GM21423 (cell line): Measurements from ENCODE around the gene EGLN1.

Experiments
- ATAC-seq: cut with Tn5 transposase; IDR thresholded peaks from one replicate; pipeline ENCODE4 v1.9.1; 2021; ENCODE audit warnings: mild to moderate bottlenecking, moderate library complexity; ENCODE audit not compliant: unreplicated experiment

The EGLN1 gene

GRCh38 chr1:231421546-231421970, 529 bp downstream of the EGLN1 start:
- peak; percentile 34 for ATAC-seq

GRCh38 chr1:231420959-231421545, 1.0 kb downstream of the EGLN1 start:
- ATAC-seq: peak; percentile 11

GRCh38 chr1:231420299-231420958, 1.7 kb downstream of the EGLN1 start:
- no peak for ATAC-seq

- no peak for ATAC-seq
These were observed 2.3 kb downstream of the EGLN1 start for GRCh38 chr1:231419738-231420298.

- ATAC-seq: no peak
These were observed 2.9 kb downstream of the EGLN1 start for GRCh38 chr1:231419147-231419546.

GRCh38 chr1:231418741-231419107, 3.4 kb downstream of the EGLN1 start:
- ATAC-seq: no peak

- ATAC-seq: no peak
These were observed 3.9 kb downstream of the EGLN1 start for GRCh38 chr1:231418101-231418740.

- no peak for ATAC-seq
These were observed 4.6 kb downstream of the EGLN1 start for GRCh38 chr1:231417513-231417912.

- ATAC-seq: no peak
These were observed 5.2 kb downstream of the EGLN1 start for GRCh38 chr1:231416901-231417300.

GRCh38 chr1:231415018-231415583, 7.0 kb downstream of the EGLN1 start:
- ATAC-seq: no peak

GRCh38 chr1:231414260-231415016, 7.6 kb downstream of the EGLN1 start:
- ATAC-seq: no peak

GRCh38 chr1:231413749-231414082, 8.4 kb downstream of the EGLN1 start:
- no peak for ATAC-seq

- no peak for ATAC-seq
These were observed 11.0 kb downstream of the EGLN1 start for GRCh38 chr1:231411036-231411531.

- no peak for ATAC-seq
These were observed 12.0 kb downstream of the EGLN1 start for GRCh38 chr1:231410036-231410612.

- no peak for ATAC-seq
These were observed 13.5 kb downstream of the EGLN1 start for GRCh38 chr1:231408528-231409094.

GRCh38 chr1:231407547-231408396, 14.3 kb downstream of the EGLN1 start:
- no peak for ATAC-seq

- no peak for ATAC-seq
These were observed 15.0 kb downstream of the EGLN1 start for GRCh38 chr1:231407049-231407448.

GRCh38 chr1:231404318-231404717, 17.8 kb downstream of the EGLN1 start:
- ATAC-seq: no peak

- ATAC-seq: no peak
These were observed 20.6 kb downstream of the EGLN1 start for GRCh38 chr1:231401478-231401877.
